OCI-LY1 (cell line): ENCODE data around the gene KCNJ14.
A peak's percentile ranks its signal among the peaks of the same experiment; 100 is the strongest.

Experiments used
- H2AFZ ChIP-seq: fragments of 200-600 bp; sonication (generic), shearing (Covaris generic); 2 replicates; pipeline ENCODE4 v1.6.0; 2014; ENCODE audit warnings: antibody characterized with exemption, mild to moderate bottlenecking, low read length
- H3F3A ChIP-seq: fragments of 200-600 bp; sonication (generic), shearing (Covaris generic); 2 replicates; pipeline ENCODE4 v1.6.0; 2014; ENCODE audit warnings: mild to moderate bottlenecking, antibody characterized with exemption, low read length, moderate library complexity; ENCODE audit not compliant: insufficient read depth
- H3K27ac ChIP-seq: fragments of 200-600 bp; sonication (generic); 2 replicates; pipeline ENCODE4 v1.5.1; 2014; ENCODE audit warnings: low read length, mixed run types, mild to moderate bottlenecking, low read depth; ENCODE audit not compliant: poor library complexity, severe bottlenecking
- H3K27me3 ChIP-seq: fragments of 200-600 bp; sonication (generic); 2 replicates; pipeline ENCODE4 v1.6.0; 2014; ENCODE audit warnings: antibody characterized with exemption, mild to moderate bottlenecking, low read length, moderate library complexity; ENCODE audit not compliant: insufficient read depth
- H3K36me3 ChIP-seq: fragments of 200-600 bp; sonication (generic); 2 replicates; pipeline ENCODE4 v1.6.1; 2014; ENCODE audit warnings: mild to moderate bottlenecking, antibody characterized with exemption, low read length, moderate library complexity, mixed read lengths; ENCODE audit not compliant: insufficient read depth
- H3K4me1 ChIP-seq: fragments of 200-600 bp; sonication (generic); 2 replicates; pipeline ENCODE4 v1.5.1; 2014; ENCODE audit warnings: mild to moderate bottlenecking, low read length, moderate library complexity; ENCODE audit not compliant: insufficient read depth, severe bottlenecking
- H3K4me2 ChIP-seq: fragments of 200-600 bp; sonication (generic), shearing (Covaris generic); 2 replicates; pipeline ENCODE4 v1.6.1; 2014; ENCODE audit warnings: low read length
- H3K4me3 ChIP-seq: fragments of 200-600 bp; sonication (generic); 2 replicates; pipeline ENCODE4 v1.5.1; 2014; ENCODE audit warnings: low read length, low read depth, mild to moderate bottlenecking, mixed read lengths; ENCODE audit not compliant: poor library complexity, severe bottlenecking
- H3K79me2 ChIP-seq: fragments of 200-600 bp; shearing (Covaris generic); 2 replicates; pipeline ENCODE4 v1.6.1; 2016; ENCODE audit warnings: mixed run types, low read length, mixed read lengths; ENCODE audit not compliant: insufficient read depth
- H3K9ac ChIP-seq: fragments of 200-600 bp; sonication (generic), shearing (Covaris generic); 2 replicates; pipeline ENCODE4 v1.6.1; 2014; ENCODE audit warnings: mild to moderate bottlenecking, low read length, mixed read lengths
- H3K9me2 ChIP-seq: fragments of 200-600 bp; sonication (generic), shearing (Covaris generic); 2 replicates; pipeline ENCODE4 v1.6.1; 2014; ENCODE audit warnings: low read depth, mild to moderate bottlenecking, low read length, mixed read lengths
- H3K9me3 ChIP-seq: fragments of 200-600 bp; shearing (Covaris generic); 2 replicates; pipeline ENCODE4 v1.6.1; 2014; ENCODE audit warnings: low read length, mixed read lengths
- H4K20me1 ChIP-seq: fragments of 200-600 bp; sonication (generic), shearing (Covaris generic); 2 replicates; pipeline ENCODE4 v1.6.0; 2016; ENCODE audit warnings: mild to moderate bottlenecking, low read length; ENCODE audit not compliant: insufficient read depth
- EZH2 ChIP-seq: fragments of 200-600 bp; sonication (generic), shearing (Covaris generic); IDR thresholded peaks from 2 replicates; pipeline ENCODE4 v1.8.0; 2017; ENCODE audit warnings: borderline replicate concordance, mixed run types, mild to moderate bottlenecking, antibody characterized with exemption, low read length, moderate library complexity, mixed read lengths
- TF ChIP-seq, protein P1 (sequence below): fragments of 200-600 bp; sonication (generic), shearing (Covaris generic); IDR thresholded peaks from 2 replicates; pipeline ENCODE4 v1.5.1; 2017; ENCODE audit warnings: mild to moderate bottlenecking, antibody characterized with exemption, low read length, moderate library complexity, mixed read lengths

Gene KCNJ14

DNA sequence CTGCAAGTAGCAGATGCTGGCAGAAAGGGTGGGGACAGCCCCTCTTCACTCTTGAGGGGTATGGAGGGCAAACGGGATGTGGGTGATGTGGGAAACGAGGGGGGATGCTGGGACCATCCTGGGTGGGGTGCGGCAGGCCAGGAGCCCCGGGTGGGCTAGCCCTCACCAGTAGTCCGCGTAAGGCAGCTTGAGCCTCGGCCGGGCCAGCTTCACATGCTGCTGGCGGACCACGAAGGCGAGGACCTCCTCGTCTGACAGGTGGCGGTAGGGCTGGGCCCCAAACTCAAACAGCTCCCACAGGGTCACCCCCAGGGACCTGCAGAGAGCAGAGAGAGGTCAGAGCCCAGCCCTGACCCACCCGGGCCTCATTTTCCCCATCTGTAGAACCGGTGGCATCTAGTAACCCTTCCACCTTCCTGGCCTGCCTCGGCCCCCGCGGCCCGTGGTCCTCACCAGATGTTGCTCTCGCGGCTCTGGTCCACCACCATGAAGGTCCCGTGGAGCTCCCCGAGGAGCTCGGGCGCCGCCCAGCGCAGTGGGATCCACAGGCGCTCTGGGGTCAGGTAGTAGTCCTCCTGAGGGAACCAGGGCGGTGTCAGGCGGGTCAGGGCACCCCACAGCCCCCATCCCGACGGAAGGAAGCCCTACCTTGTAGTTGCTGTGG is 45.6 kb downstream of the KCNJ14 start:
- H3F3A ChIP-seq: no peaks in the 10 kb centered on the region
- no peak overlapping the region for H2AFZ ChIP-seq
- H3K4me1 ChIP-seq: peaks cover 7% of the 10 kb centered on the region
- H3K27ac ChIP-seq: no peak overlapping the region
- peak overlapping the region; percentile 12 for H3K4me3 ChIP-seq
- H3K36me3 ChIP-seq: no peaks in the 10 kb centered on the region
- no peaks in the 10 kb centered on the region for H3K9me3 ChIP-seq
- H4K20me1 ChIP-seq: no peaks in the 10 kb centered on the region
- H3K27me3 ChIP-seq: no peaks in the 10 kb centered on the region
- H3K4me2 ChIP-seq: peak overlapping the region; percentile 14; the same call in 1 of the 2 replicates
- no peak overlapping the region for H3K9ac ChIP-seq
- TF ChIP-seq EZH2: no peak
- TF ChIP-seq, protein P1, sequence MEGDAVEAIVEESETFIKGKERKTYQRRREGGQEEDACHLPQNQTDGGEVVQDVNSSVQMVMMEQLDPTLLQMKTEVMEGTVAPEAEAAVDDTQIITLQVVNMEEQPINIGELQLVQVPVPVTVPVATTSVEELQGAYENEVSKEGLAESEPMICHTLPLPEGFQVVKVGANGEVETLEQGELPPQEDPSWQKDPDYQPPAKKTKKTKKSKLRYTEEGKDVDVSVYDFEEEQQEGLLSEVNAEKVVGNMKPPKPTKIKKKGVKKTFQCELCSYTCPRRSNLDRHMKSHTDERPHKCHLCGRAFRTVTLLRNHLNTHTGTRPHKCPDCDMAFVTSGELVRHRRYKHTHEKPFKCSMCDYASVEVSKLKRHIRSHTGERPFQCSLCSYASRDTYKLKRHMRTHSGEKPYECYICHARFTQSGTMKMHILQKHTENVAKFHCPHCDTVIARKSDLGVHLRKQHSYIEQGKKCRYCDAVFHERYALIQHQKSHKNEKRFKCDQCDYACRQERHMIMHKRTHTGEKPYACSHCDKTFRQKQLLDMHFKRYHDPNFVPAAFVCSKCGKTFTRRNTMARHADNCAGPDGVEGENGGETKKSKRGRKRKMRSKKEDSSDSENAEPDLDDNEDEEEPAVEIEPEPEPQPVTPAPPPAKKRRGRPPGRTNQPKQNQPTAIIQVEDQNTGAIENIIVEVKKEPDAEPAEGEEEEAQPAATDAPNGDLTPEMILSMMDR: no peak
- no peaks in the 10 kb centered on the region for H3K9me2 ChIP-seq
- no peaks in the 10 kb centered on the region for H3K79me2 ChIP-seq

DNA sequence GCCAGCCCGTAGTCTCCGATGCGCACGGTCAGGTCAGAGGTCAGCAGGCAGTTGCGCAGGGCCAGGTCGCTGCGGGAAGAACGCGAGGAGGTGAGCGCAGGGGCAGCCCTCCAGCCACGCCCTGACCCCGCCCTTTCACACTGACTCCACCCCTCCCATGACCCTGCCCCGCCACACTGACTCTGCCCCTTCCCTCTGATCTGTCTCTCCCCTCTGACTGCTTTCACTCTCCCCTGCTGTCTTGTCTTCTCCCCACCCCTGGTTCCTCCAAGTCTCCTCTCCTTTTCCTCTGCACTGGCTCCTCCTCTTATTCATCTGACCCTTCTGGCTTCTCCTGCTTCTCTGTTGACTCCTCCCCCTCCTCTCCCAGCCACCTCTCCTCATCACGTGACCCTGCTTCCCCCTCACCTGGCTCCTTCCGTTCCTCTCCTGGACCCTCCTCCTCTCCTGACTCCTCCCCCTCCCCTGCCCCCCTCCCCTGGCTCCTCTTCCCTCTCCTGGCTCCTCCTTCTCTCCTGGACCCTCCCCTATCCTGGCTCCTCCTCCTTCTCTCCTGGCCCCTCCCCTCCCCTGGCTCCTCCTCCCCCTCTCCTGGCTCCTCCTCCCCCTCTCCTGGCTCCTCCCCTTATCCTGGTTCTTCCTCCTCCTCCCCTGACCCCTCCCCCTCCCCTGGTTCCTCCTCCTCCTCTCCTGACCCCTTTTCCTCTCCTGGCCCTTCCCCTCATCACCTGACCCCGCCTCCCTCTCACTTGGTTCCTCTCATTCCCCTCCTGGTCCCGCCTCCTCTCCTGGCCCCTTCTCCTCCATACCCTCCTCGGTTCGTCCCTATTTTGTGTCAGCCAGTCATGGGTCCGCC is 46.3 kb downstream of the KCNJ14 start:
- peaks cover 7% of the 10 kb centered on the region for H3K4me1 ChIP-seq
- no peaks in the 10 kb centered on the region for H3K9me2 ChIP-seq
- no peaks in the 10 kb centered on the region for H3K36me3 ChIP-seq
- no peaks in the 10 kb centered on the region for H4K20me1 ChIP-seq
- no peaks in the 10 kb centered on the region for H3K27me3 ChIP-seq
- H3K27ac ChIP-seq: no peak overlapping the region
- TF ChIP-seq EZH2: no peak
- TF ChIP-seq, protein P1: no peak
- H3K4me2 ChIP-seq: peak overlapping the region; percentile 40
- H3K4me3 ChIP-seq: peak overlapping the region; percentile 12
- no peaks in the 10 kb centered on the region for H3K9me3 ChIP-seq
- no peaks in the 10 kb centered on the region for H3F3A ChIP-seq
- H3K79me2 ChIP-seq: no peaks in the 10 kb centered on the region
- H2AFZ ChIP-seq: no peak overlapping the region
- no peak overlapping the region for H3K9ac ChIP-seq

DNA sequence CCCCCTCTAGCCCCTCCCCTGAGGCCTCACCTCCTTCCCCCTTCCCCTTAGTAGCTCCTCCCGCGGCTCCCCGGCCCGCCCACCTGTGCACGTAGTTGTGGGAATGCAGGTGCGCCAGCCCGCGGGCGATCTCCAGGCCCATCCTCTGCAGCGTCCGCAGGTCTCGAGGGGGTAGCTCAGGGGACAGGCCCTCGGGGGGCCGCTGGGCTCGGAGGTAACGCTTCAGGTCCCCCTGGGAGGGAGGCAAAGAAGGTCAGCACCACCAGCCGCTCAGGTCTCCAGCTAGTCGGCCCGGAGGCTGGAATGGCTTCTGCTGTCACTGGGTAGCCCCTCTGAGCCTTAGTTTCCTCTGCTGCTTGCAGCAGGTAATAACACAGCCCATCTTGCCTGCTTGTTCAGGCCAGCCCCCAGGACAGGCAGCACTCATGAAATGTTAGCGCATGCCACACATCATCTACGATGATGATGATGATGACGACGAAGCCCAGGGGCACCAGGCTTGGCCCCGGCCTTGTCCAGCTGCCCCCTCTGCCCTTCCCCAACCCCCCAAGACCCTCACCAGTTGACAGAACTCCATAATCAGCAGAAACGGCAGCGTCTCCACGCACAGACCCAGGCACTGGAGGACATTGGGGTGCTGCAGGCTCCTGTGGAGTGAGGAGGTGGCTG is 47.1 kb downstream of the KCNJ14 start:
- Histone ChIP-seq H3K9ac (no peak overlapping the region), H3K27me3 (no peaks in the 10 kb centered on the region), H2AFZ (no peak overlapping the region), H3K27ac (no peak overlapping the region), H3K4me3 (peak overlapping the region; percentile 3), H3K4me1 (peaks cover 7% of the 10 kb centered on the region), H3K4me2 (peak overlapping the region; percentile 40), H3F3A (no peaks in the 10 kb centered on the region), H3K79me2 (no peaks in the 10 kb centered on the region), H4K20me1 (no peaks in the 10 kb centered on the region), H3K9me2 (no peaks in the 10 kb centered on the region), H3K9me3 (no peaks in the 10 kb centered on the region), H3K36me3 (no peaks in the 10 kb centered on the region)
- TF ChIP-seq EZH2: no peak
- TF ChIP-seq, protein P1: no peak
